OCI-M1 (cell line): ENCODE measurements around the gene GRK5.
"Not testable (repeated sequence)": the region's sequence is repeated elsewhere in the genome, so short reads cannot be mapped to it uniquely, and the experiment has no call there.

ENCODE experiments used
- DNase-seq: peaks from one replicate; lab custom pipeline; 2025; lab: John Stamatoyannopoulos, UW

GRK5 gene

DNA sequence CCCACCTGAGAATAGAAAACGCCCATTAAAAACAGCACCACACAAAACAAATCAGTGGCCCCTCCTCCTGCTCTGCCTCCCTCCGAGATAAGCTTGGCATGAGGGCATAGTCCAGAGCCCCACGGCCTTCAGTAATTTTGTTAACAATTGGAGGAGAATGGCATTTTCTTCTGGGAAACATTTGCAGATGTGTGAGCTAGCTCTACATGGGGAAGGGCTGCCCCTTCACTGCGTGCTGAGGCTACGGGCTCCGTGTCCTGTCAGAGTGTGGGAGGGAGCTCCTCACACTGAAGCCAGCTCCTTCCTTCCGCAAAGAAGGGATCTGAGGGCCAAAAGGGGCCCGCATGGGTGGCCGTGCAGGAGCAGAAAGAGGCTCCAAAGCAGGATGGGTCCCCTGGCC, 15.2 kb downstream of the GRK5 start:
- DNase-seq, result no peak

DNA sequence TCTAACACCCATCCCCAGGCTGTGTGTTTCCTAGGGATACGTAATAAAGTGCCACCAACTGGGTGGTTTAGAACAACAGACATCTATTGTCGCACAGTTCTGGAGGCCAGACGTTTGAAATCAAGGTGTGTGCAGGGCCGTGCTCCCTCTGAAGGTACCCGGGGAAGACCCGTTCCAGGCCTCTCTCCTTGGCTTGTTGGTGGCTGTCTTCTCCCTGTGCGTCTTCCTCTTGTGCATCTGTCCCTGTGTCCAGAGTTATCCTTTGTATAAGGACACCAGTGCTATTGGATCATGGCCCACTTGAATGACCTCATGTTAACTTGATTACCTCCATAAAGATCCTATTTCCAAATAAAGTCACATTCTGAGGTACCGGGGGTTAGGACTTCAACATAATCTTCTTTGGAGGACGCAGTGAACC, 15.6 kb downstream of the GRK5 start:
- no peak for DNase-seq

DNA sequence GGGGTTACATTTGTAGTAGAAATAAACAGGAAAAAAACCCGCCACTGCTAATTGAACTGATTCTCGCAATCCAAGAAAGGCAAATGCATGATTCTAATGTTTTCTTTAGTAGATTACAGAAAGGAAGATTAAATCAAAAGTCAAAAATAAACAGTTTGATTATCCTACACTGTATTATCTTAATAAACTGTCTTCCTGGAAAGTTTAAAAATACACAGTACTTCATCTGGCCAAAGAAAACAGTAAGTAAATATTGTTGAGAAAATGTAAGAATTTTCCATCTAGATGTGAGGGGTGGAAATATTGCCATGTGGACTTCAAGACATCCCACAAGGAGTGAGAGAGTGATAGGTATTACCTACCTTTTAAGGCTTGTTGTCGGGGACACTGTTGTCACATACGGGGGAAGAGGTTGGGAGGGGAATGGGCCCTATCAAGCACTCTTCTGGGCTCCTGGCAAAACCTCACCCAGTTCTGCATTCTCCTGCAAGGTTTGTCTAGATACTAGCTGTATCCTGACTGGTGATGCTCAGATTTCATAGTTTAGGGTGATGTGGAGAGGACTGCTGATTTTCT, 17.8 kb downstream of the GRK5 start:
- no peak for DNase-seq

- DNase-seq, result no peak
Observed at GRCh38 chr10:119227825-119228224, 20.5 kb downstream of the GRK5 start.

DNA sequence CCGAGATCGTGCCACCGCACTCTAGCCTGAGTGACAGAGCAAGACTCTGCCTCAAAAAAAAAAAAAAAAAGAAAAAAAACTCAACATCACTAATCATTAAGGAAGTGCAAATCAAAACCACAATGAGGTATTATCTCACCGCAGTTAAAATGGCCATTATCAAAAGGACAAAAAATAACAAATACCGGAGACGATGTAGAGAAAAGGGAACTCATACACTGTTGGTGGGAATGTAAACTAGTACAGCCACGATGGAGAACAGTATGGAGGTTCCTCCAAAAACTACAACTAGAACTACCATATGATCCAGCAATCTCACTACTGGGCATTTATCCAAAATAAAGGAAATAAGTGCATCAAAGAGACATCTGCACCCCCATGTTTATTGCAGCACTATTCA, 24.3 kb downstream of the GRK5 start:
- DNase-seq, result no peak

GRCh38 chr10:119232439-119232838, 25.1 kb downstream of the GRK5 start:
- peak; percentile 36 for DNase-seq

DNA sequence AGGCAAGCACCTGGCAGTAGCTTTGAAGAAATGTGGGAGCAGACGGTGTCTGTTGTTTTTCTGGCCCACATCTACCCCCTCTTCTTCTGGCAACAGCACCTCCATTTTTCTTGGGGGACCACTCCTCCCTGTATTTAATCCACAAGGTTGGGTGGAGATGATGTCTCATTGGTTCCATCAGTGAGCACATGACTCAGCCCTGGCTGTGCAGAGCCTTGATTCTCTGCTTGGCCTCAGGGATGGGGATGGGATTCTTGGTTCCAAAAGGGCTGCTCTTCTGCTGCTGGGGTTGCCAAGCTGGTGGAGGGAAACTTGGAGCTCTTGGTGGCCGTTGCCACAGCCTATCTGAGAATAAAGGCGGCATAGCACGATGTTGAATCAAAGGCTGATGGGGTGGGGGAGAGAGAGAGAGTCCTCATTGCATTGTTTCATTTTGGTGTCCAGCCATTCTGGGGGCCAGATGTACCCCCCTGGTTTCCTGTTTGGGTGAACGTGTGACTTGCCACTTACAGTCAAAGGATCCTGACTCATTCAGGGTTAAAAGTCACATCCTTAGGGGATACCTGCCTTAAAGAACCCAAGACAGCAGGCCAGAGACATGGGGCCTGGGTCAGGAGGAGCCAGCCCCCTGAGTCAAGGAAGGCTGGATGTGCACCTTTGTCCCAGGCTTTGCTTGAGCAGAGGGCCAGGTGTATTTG, 25.9 kb downstream of the GRK5 start:
- no peak for DNase-seq

DNA sequence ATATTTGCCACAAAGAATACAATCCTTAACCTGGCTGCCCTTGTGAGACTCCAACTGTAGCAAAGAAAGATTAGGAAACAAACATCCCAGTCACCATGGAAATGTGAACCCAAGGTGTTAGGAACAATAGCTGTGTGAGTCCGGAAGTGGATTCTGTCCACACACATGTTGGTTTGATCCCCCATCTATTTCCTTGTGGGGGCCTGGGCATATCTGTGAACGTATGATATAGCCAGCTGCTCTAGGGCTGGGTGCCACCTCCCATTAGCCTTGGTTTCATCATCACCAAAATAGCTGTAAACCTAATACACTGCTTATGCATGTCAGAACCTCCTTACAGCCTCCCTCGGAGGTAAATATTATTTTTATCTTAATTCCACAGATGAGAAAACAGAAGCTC, 26.4 kb downstream of the GRK5 start:
- no peak for DNase-seq

GRCh38 chr10:119235356-119235755, 28.0 kb downstream of the GRK5 start:
- no peak for DNase-seq

- DNase-seq, result no peak
Observed at GRCh38 chr10:119237722-119238436, 30.5 kb downstream of the GRK5 start.

DNA sequence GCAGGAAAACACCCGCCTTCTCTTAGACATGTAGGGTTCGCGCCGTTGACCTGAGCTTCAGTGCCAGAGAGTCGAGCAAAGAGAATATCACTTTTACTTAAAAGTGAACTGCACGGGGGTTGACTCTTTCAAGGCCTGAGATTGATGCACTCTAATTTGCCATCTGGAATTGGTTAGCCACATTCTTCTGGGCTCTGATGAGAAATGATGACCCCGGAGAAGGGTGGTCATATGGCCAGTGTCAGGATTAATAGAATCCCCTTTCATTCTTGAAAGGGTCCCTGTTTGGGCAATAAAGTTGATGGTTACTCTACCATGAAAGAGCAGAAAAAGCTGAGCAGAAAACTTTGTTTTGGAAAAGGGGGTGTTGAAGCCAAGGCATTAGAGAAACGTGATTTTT, 31.2 kb downstream of the GRK5 start:
- DNase-seq, result no peak

DNA sequence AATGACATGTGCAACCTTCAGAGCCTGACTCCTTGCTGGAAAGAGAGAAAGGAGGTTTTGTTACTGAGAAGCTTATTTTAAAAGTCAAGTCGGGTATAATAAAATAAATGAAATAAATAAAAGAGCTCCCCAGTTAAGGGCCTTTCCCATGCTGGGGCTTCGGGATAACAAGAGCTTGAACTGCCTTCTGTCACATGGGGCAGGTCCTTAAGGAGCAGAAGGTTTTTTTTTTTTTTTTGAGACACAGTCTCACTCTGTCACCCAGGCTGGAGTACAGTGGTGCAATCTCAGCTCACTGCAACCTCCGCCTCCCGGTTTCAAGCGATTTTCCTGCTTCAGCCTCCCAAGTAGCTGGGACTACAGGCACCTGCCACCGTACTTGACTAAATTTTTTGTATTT, 31.6 kb downstream of the GRK5 start:
- not testable (repeated sequence) for DNase-seq

DNA sequence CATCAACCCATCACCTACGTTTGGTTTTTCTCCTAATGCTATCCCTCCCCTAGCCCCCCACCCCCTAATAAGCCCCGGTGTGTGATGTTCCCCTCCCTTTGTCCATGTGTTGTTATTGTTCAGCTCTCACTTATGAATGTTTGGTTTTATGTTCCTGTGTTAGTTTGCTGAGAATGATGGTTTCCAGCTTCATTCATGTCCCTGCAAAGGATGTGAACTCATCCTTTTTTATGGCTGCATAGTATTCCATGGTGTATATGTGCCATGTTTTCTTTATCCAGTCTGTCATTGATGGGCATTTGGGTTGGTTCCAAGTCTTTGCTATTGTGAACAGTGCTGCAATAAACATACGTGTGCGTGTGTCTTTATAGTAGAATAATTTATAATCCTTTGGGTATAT, 32.3 kb downstream of the GRK5 start:
- DNase-seq, result not testable (repeated sequence)

- no peak for DNase-seq
Observed at GRCh38 chr10:119241066-119241465, 33.7 kb downstream of the GRK5 start.

DNA sequence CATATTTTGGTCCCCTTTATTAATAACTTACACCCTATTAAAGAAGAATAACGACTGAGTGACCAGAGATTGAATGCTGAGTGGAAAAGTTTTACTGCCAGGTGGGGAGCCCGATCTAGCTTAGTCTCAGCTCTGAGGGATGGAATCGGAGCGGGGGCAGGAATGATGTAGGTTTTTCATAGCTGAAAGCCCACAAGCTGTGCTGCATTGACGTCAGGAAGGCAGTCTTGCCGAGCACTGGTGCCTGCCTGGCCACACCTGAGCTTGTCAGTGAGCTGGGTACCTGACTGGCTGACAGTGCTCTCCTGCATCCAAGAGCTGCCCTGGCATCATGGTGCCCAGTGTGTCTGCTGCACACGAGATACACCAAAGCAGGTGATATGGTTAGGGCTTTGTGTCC, 34.8 kb downstream of the GRK5 start:
- no peak for DNase-seq

DNA sequence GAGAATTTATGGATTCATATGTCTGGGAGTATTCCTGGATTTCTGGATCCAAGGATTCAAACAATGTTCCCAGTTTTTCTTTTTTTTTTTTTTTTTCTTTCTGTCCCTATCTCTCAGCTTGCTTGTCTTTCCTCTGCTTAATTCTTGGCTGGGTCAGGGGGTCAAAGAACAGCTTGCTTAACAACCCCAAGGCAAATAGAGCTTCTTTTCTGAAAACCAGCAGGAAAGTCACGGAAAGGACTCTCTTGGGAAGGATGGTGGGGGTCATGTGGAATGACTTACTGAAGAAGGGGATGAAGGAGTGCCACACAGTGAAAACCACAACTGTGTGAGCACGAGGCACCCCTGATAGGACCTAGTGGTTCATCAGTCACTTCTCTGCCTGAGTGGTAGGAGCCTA, 36.1 kb downstream of the GRK5 start:
- DNase-seq, result no peak

DNA sequence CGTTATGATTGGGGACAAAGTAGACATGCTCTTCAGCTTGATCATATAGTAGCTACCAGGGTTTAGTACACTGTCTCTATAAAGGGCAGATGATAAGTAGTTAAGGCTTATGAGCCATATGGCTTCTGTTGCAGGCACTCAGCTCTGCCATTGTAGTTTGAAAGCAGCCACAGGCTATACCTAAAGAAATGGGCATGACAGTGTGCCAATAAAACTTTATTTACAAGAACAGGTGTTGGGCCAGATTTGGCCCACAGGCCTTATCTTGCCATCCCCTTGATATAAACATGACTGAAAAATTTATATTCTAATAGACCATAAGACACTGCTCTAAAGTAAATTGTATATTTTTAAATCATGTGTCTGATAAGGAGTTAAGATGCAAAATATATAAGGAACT, 36.6 kb downstream of the GRK5 start:
- DNase-seq, result no peak

GRCh38 chr10:119245272-119245671, 37.9 kb downstream of the GRK5 start:
- no peak for DNase-seq

GRCh38 chr10:119246862-119247549, 39.6 kb downstream of the GRK5 start:
- no peak for DNase-seq

DNA sequence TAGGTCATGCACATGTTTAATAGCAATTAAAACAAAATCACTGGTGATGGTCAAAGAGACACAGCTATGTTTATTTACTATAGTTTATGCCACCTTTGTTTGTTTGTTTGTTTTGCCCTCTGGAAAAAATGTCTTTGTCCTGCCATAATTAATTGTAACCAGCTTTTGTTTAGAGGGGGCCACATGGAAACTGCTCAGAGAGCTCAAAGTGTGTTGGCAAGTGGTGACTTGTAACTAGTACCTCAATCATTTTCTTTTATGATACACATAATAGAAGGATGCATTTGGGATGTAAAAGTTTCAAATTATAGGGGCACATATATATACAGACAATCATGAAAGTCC, 40.2 kb downstream of the GRK5 start:
- no peak for DNase-seq

DNA sequence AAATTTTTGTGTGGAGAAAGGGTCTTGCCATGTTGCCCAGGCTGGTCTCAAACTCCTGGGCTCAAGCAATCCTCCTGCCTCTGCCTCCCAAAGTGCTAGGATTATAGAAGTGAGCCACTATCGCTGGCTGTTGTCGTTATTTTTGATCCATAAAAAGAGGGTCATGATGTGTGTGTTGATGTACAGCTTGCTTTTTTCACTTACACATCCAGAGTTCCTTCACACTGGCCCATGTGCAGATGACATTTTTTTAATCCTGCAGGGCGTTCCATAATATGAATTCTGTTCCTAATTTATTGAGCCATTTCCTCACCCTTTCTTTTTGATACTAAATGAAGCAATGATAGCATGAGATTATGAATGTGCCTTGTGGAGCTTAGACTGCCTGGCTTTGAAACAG, 40.8 kb downstream of the GRK5 start:
- no peak for DNase-seq

DNA sequence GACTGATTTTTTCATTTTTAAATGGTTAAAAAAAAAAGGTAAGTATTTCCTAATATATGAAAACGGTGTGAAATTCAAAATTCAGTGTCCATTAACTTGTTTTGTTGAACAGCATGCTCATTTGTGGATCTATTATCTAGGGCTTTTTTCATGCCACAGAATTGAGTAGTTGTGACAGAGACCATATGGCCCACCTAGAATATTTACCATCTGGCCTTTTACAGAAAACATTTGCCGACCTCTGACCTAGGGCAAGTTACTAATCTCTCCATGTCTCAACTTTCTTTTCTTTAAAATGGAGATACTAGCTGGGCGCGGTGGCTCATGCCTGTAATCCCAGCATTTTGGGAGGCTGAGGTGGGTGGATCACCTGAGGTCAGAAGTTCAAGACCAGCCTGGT, 41.3 kb downstream of the GRK5 start:
- no peak for DNase-seq
